Cardiac fibroblast (primary cell): ENCODE results near the gene UBE2E2.

Experiments
- DNase-seq, 2 donors: peaks; one replicate each; pipeline versions ENCODE4 v3.0.0 to v3.0.0-alpha.2; 2010; ENCODE audit warnings: low read depth in 2 of 2
- H3K4me3 ChIP-seq, 2 donors: replicated peaks in 1 of 2; 1 replicate in 1 of 2; 2 replicates in 1 of 2; pipeline ENCODE4 v1.5.1; 2011; ENCODE audit warnings: low read depth in 2 of 2, low read length in 2 of 2, mild to moderate bottlenecking in 2 of 2, moderate library complexity in 1 of 2
- TF ChIP-seq, protein P1 (sequence below): IDR thresholded peaks from one replicate; pipeline ENCODE4 v1.5.1; 2011; ENCODE audit warnings: low read depth, mild to moderate bottlenecking, low read length, inconsistent platforms

Gene UBE2E2

GRCh38 chr3:23481011-23481615 lies 278.0 kb downstream of the UBE2E2 start:
- H3K4me3 ChIP-seq, result no peak overlapping the region
- TF ChIP-seq, protein P1, sequence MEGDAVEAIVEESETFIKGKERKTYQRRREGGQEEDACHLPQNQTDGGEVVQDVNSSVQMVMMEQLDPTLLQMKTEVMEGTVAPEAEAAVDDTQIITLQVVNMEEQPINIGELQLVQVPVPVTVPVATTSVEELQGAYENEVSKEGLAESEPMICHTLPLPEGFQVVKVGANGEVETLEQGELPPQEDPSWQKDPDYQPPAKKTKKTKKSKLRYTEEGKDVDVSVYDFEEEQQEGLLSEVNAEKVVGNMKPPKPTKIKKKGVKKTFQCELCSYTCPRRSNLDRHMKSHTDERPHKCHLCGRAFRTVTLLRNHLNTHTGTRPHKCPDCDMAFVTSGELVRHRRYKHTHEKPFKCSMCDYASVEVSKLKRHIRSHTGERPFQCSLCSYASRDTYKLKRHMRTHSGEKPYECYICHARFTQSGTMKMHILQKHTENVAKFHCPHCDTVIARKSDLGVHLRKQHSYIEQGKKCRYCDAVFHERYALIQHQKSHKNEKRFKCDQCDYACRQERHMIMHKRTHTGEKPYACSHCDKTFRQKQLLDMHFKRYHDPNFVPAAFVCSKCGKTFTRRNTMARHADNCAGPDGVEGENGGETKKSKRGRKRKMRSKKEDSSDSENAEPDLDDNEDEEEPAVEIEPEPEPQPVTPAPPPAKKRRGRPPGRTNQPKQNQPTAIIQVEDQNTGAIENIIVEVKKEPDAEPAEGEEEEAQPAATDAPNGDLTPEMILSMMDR, result no peak
- no peak for DNase-seq

GRCh38 chr3:23481616-23482278 lies 278.6 kb downstream of the UBE2E2 start:
- peak in 1 of 2 donors; percentile 31 for DNase-seq
- H3K4me3 ChIP-seq, result no peak overlapping the region
- TF ChIP-seq, protein P1, result no peak

DNA sequence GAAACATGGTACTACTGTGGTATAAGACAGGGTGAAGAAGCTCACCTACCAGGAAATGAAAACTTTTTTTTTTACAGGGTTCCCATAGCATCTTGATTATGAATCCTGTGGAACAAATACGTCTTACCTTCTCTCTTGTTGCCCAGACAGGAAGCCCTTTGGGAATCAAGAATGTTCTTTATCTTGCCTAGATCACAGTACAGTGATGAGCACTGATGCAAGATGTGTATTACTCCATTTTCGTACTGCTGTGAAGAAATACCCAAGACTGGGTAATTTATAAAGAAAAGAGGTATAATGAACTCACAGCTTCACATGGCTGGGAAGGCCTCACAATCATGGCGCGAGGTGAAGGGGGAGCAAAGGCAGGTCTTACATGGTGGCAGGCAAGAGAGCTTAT lies 281.3 kb downstream of the UBE2E2 start:
- H3K4me3 ChIP-seq, result no peak overlapping the region
- no peak for DNase-seq
- TF ChIP-seq, protein P1, result no peak

GRCh38 chr3:23485922-23486321 lies 282.8 kb downstream of the UBE2E2 start:
- no peak for DNase-seq
- TF ChIP-seq, protein P1, result no peak
- H3K4me3 ChIP-seq, result no peak overlapping the region

GRCh38 chr3:23487015-23487414 lies 283.9 kb downstream of the UBE2E2 start:
- TF ChIP-seq, protein P1, result no peak
- DNase-seq, result no peak
- H3K4me3 ChIP-seq, result no peak overlapping the region

GRCh38 chr3:23488618-23489017 lies 285.5 kb downstream of the UBE2E2 start:
- TF ChIP-seq, protein P1, result no peak

More at GRCh38 chr3:23488618-23489017, 285.5 kb downstream of the UBE2E2 start:
- no peak overlapping the region for H3K4me3 ChIP-seq
- DNase-seq, result no peak
